ENCODE results near the gene ZBTB44.
"Not testable (repeated sequence)": the region's sequence is repeated elsewhere in the genome, so short reads cannot be mapped to it uniquely, and the experiment has no call there.

Gene ZBTB44

GRCh38 chr11:130247319-130247718 is 67.4 kb downstream of the ZBTB44 start:
- no peak for DNase-seq (ENCODE audit: low read depth, low spot score)

GRCh38 chr11:130246738-130247137 is 68.0 kb downstream of the ZBTB44 start:
- no peak for DNase-seq (ENCODE audit: low read depth, low spot score)

DNA sequence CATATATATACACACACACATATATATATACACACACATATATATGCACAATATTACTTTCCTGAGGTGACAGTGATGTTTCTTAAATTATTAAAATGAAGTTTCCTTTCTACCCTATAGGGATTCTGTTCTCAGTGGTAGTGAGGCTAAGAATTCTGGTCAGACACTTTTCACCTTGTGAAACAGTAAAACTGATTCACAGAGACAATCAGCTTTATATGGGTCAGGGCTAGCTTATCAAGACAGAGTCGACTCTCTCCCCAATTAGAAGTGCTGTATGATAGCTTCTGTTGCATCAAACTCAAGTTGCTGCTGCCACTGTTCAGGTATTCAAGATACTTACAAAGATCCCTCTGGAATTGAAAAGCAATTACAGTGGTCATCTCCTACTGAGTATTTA is 68.4 kb downstream of the ZBTB44 start:
- no peak for DNase-seq (ENCODE audit: low read depth, low spot score)

DNA sequence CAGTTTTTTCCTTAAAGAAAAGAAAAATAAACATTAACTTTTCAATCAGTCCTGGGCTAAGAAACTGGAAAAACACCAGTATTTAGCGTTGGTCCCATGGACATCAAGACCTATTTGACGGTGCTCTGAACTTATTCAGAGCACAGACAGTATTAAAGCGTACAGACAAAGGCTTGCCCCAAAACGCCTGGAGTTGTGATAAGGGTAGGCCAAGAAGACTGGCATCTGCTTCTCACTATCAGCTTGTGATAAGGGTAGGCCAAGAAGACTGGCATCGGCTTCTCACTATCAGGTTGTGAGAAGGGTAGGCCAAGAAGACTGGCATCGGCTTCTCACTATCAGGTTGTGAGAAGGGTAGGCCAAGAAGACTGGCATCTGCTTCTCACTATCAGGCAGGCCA is 69.3 kb downstream of the ZBTB44 start:
- DNase-seq (ENCODE audit: low read depth, low spot score), result not testable (repeated sequence)

- no peak for DNase-seq (ENCODE audit: low read depth, low spot score)
Observed at GRCh38 chr11:130244848-130245247, 69.9 kb downstream of the ZBTB44 start.

DNA sequence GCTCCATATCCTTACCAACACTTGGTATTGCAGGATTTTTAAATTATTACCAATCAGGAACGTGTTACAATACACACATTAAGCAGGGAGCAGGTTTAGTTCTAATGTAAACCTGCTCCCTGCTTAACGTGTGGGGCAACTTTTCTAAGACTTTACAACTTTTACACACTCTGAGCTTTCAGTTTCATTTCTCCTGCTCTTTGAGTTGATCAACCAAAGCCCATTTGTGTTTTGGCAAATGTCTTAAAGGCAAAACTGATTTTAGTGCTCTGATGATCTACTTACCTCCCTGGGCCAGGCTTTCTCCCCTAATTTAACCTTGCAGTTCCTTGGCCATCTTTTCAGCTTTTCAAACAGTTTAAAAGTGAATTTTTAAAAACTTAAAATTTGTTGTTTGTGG is 70.9 kb downstream of the ZBTB44 start:
- DNase-seq (ENCODE audit: low read depth, low spot score), result no peak

GRCh38 chr11:130241713-130242112 is 73.0 kb downstream of the ZBTB44 start:
- DNase-seq (ENCODE audit: low read depth, low spot score), result no peak

- no peak for DNase-seq (ENCODE audit: low read depth, low spot score)
Observed at GRCh38 chr11:130237282-130238006, 77.3 kb downstream of the ZBTB44 start.

GRCh38 chr11:130234315-130234714 is 80.4 kb downstream of the ZBTB44 start:
- DNase-seq (ENCODE audit: low read depth, low spot score), result no peak

DNA sequence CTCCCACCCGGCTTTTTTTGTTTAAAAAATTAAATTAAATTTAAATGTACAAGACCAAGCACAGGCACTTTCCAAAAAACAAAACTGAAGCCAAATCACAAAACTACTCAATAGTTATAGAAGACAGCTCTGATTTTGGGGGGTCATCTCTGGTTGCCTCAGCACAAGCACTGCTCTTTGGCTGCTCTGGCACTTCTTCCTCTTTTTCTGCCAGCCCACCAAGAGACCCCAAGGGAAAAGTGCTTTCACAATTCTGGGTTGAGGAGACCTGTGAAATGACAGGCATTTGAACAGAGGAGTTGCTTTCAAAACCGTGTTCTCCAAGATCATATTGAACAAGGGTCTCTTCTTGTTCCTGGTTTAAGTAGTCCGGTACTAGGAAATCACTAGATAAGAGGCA is 80.8 kb downstream of the ZBTB44 start:
- DNase-seq (ENCODE audit: low read depth, low spot score), result not testable (repeated sequence)

GRCh38 chr11:130233486-130233885 is 81.2 kb downstream of the ZBTB44 start:
- DNase-seq (ENCODE audit: low read depth, low spot score), result not testable (repeated sequence)

GRCh38 chr11:130227373-130227772 is 87.3 kb downstream of the ZBTB44 start:
- DNase-seq (ENCODE audit: low read depth, low spot score), result no peak

- no peak for DNase-seq (ENCODE audit: low read depth, low spot score)
Observed at GRCh38 chr11:130223291-130223971, 91.3 kb downstream of the ZBTB44 start.

DNA sequence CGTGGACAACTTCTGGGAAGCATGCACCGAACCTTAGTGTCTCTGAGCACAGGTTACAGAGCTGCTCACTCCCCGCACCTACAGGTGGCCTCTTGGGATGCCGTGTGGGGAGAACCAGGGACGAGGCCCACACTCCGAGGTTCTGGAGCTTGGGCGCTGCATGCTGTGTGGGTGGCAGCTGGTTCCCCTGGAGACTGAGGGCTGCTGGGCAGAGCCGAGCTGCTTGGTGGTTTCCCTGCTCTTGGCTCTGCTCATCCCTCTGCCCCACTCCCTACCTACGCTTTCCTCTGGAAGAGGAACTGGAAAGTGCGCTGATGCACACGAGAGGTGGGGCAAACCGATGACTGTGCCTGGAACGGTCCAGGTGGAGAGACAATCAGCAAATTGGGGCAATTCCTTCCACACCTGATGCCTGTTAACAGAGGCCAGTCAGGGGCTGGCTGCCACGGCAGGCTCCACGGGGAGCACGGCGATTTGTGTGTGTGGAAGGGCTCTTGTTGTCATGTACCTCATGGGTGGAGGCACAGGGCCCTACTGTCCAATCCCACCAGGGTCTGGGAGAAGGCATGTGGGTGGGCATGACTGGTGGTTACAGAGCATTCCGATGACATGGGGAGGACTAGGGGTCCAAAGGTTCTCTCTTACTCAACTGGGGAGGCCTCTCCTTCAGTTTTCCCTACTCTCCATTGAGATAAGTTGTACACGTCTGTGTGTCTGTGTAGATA is 94.2 kb downstream of the ZBTB44 start:
- DNase-seq (ENCODE audit: low read depth, low spot score), result no peak

- no peak for DNase-seq (ENCODE audit: low read depth, low spot score)
Observed at GRCh38 chr11:130219148-130219547, 95.6 kb downstream of the ZBTB44 start.

- no peak for DNase-seq (ENCODE audit: low read depth, low spot score)
Observed at GRCh38 chr11:130218501-130219070, 96.1 kb downstream of the ZBTB44 start.

DNA sequence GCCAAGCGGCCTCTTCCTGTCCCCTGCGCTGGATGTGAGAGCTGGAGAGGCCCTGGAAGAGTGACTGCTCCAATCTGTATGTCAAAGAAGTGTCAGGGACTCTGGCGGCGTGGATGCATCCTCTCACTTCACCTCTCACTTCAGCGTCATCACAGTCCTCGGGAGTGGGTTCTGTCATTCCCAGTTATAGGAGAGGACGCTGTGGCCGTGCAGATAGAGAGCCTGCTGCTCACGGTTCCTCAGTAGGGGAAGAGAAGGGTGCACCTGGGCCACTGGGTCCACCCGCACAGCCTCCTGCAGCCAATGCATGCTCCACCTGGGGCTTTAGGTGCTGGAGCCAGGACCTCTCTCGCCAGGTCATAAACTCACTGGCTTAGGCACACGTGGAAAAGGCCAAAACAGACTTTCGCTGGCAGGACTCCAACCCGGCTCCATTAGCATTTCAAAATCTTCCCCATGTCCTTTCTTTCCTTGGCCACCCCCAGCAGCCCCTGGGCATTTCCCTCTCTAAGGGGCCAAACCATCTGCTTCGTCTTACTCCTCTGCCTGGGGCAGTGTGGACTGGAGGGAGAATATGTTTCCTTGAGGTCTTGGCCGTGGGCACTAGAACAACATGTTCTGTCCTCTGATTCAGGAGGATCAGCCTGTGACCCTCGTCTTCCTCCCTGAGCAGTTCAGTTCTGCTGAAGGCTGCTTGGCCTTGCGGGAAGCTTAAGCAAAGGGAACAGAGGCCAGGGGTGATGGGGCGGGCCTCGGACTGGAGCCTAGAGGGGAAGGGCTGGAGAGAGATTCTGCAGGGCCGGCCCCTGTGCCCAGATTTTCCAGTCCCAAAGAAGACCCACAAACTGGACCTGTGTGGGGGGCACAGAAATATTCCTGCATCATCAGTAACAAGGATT is 97.3 kb downstream of the ZBTB44 start:
- DNase-seq (ENCODE audit: low read depth, low spot score), result no peak

GRCh38 chr11:130216591-130217132 is 98.1 kb downstream of the ZBTB44 start:
- no peak for DNase-seq (ENCODE audit: low read depth, low spot score)

GRCh38 chr11:130216221-130216550 is 98.5 kb downstream of the ZBTB44 start:
- DNase-seq (ENCODE audit: low read depth, low spot score), result no peak

- DNase-seq (ENCODE audit: low read depth, low spot score), result no peak
Observed at GRCh38 chr11:130215531-130216220, 99.0 kb downstream of the ZBTB44 start.
